ENCODE data around the gene SPG7.

The SPG7 gene

GRCh38 chr16:89485701-89486246 is 22.4 kb upstream of the SPG7 start:
- TF ChIP-seq ZBTB7A (IDR thresholded peaks at IDR 0.05; ENCODE audit: low read depth), result no peak

- TF ChIP-seq TCF12 (IDR thresholded peaks at IDR 0.05; ENCODE audit: low read depth) (peak; percentile 27; the same call in 1 of the 2 replicates), RAD21 (IDR thresholded peaks at IDR 0.05; ENCODE audit: low read depth) (no peak), YY1 (IDR thresholded peaks at IDR 0.05; ENCODE audit: low read depth) (no peak), USF1 (IDR thresholded peaks at IDR 0.05) (no peak), TEAD4 (IDR thresholded peaks at IDR 0.05) (peak; percentile 62; the same call in 1 of the 2 replicates), REST (IDR thresholded peaks at IDR 0.05; ENCODE audit: low read depth) (no peak), NFIC (IDR thresholded peaks at IDR 0.05) (peak; percentile 34; the same call in 1 of the 2 replicates), FOXM1 (IDR thresholded peaks at IDR 0.05; ENCODE audit: borderline replicate concordance, low read depth) (no peak), ZBTB7A (IDR thresholded peaks at IDR 0.05; ENCODE audit: low read depth) (peak; percentile 90), EP300 (IDR thresholded peaks at IDR 0.05; ENCODE audit: borderline replicate concordance) (peak; percentile 34; the same call in 1 of the 2 replicates), TAF1 (IDR thresholded peaks at IDR 0.05; ENCODE audit: low read depth) (no peak), EGR1 (IDR thresholded peaks at IDR 0.05) (peak; percentile 80), CEBPB (IDR thresholded peaks at IDR 0.05) (peak; percentile 84), MAX (IDR thresholded peaks at IDR 0.05) (peak; percentile 74; the same call in 1 of the 2 replicates)
Observed at GRCh38 chr16:89489040-89489897, 18.9 kb upstream of the SPG7 start.

- TF ChIP-seq YY1 (IDR thresholded peaks at IDR 0.05; ENCODE audit: low read depth), result no peak
- no peak for TF ChIP-seq RAD21 (IDR thresholded peaks at IDR 0.05; ENCODE audit: low read depth)
- TF ChIP-seq CEBPB (IDR thresholded peaks at IDR 0.05), result no peak
- TF ChIP-seq USF1 (IDR thresholded peaks at IDR 0.05), result no peak
- TF ChIP-seq FOXM1 (IDR thresholded peaks at IDR 0.05; ENCODE audit: borderline replicate concordance, low read depth), result no peak
- no peak for TF ChIP-seq ZBTB7A (IDR thresholded peaks at IDR 0.05; ENCODE audit: low read depth)
- no peak for TF ChIP-seq REST (IDR thresholded peaks at IDR 0.05; ENCODE audit: low read depth)
- no peak for TF ChIP-seq MAX (IDR thresholded peaks at IDR 0.05)
- no peak for TF ChIP-seq EP300 (IDR thresholded peaks at IDR 0.05; ENCODE audit: borderline replicate concordance)
- TF ChIP-seq TEAD4 (IDR thresholded peaks at IDR 0.05), result no peak
- no peak for TF ChIP-seq CREB1 (IDR thresholded peaks at IDR 0.05; ENCODE audit: low read depth)
- TF ChIP-seq TAF1 (IDR thresholded peaks at IDR 0.05; ENCODE audit: low read depth), result no peak
- no peak for TF ChIP-seq EGR1 (IDR thresholded peaks at IDR 0.05)
- no peak for TF ChIP-seq NFIC (IDR thresholded peaks at IDR 0.05)
- TF ChIP-seq TCF12 (IDR thresholded peaks at IDR 0.05; ENCODE audit: low read depth), result no peak
Observed at GRCh38 chr16:89489898-89490438, 18.2 kb upstream of the SPG7 start.

GRCh38 chr16:89490439-89491237 is 17.6 kb upstream of the SPG7 start, which contains the start of gene ANKRD11:
Gene ANKRD11, minus strand, starts transcription at chr16:89490561. Its CDS starts 173,542 bp downstream, at chr16:89317019.
- TF ChIP-seq TAF1 (IDR thresholded peaks at IDR 0.05; ENCODE audit: low read depth) (peak; percentile 81), MAX (IDR thresholded peaks at IDR 0.05) (peak; percentile 43; the same call in 1 of the 2 replicates), ZBTB7A (IDR thresholded peaks at IDR 0.05; ENCODE audit: low read depth) (0 out of 2 replicates have a peak, but pooled peaks have one; percentile 38), CREB1 (IDR thresholded peaks at IDR 0.05; ENCODE audit: low read depth) (peak; percentile 83; the same call in 1 of the 2 replicates), TEAD4 (IDR thresholded peaks at IDR 0.05) (no peak), EGR1 (IDR thresholded peaks at IDR 0.05) (no peak), REST (IDR thresholded peaks at IDR 0.05; ENCODE audit: low read depth) (no peak), FOXM1 (IDR thresholded peaks at IDR 0.05; ENCODE audit: borderline replicate concordance, low read depth) (0 out of 2 replicates have a peak, but pooled peaks have one; percentile 24), CEBPB (IDR thresholded peaks at IDR 0.05) (no peak), USF1 (IDR thresholded peaks at IDR 0.05) (no peak), RAD21 (IDR thresholded peaks at IDR 0.05; ENCODE audit: low read depth) (no peak), NFIC (IDR thresholded peaks at IDR 0.05) (no peak), TCF12 (IDR thresholded peaks at IDR 0.05; ENCODE audit: low read depth) (peak; percentile 42; the same call in 1 of the 2 replicates), YY1 (IDR thresholded peaks at IDR 0.05; ENCODE audit: low read depth) (0 out of 2 replicates have a peak, but pooled peaks have one; percentile 42), EP300 (IDR thresholded peaks at IDR 0.05; ENCODE audit: borderline replicate concordance) (no peak)

Data from Ishikawa (cell line).